CD4-positive, alpha-beta T cell treated with Interleukin-21 for 1 hour (primary cell): ENCODE data around the gene NGDN.
"Not testable (repeated sequence)": the region's sequence is repeated elsewhere in the genome, so short reads cannot be mapped to it uniquely, and the experiment has no call there.

Experiments
- DNase-seq: peaks from one replicate; pipeline ENCODE4 v3.0.0-alpha.2; 2020

NGDN gene, protein sequence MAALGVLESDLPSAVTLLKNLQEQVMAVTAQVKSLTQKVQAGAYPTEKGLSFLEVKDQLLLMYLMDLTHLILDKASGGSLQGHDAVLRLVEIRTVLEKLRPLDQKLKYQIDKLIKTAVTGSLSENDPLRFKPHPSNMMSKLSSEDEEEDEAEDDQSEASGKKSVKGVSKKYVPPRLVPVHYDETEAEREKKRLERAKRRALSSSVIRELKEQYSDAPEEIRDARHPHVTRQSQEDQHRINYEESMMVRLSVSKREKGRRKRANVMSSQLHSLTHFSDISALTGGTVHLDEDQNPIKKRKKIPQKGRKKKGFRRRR

DNA sequence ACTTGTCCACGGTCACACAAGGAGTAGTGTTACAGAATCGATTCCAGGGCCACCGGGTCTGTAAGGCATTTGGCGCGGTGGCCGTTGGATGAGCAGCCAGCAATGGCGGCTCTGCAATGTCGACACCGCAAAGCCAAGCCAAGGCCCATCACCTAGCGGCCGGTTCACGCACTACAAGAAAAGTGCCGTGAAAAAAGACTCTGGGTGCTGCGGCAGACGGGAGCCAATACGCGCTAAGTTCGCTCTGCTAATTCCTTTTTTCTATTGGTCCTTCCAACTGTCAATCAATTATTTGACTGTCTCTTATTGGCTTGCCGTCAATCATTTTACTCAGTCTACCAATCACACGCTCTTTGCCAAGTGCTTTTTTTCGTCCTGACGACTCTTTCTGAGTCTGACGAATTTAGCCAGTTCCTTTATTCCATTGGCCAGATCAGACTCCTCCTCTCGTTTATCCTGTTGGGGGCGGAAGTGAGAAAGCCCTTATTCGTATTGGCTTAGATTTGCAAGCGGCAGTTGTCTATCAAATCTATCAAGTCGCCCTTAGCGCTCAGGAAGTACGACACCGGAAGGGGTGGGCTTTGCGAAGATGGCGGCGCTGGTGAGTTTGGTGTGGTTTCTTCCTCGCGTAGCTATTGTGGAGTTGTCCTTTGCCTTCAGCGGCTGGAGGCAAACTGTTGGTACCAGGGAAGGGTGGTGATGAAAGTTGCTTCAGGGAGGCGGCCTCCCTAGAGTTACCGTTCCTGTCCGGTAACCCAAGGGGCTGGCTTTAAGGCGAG lies at the start of gene NGDN:
Gene NGDN (plus strand): TSS at position 577 of the 779 bp plus-strand sequence. CDS start 13 bp downstream, at position 590.
- DNase-seq: peak; percentile 99

DNA sequence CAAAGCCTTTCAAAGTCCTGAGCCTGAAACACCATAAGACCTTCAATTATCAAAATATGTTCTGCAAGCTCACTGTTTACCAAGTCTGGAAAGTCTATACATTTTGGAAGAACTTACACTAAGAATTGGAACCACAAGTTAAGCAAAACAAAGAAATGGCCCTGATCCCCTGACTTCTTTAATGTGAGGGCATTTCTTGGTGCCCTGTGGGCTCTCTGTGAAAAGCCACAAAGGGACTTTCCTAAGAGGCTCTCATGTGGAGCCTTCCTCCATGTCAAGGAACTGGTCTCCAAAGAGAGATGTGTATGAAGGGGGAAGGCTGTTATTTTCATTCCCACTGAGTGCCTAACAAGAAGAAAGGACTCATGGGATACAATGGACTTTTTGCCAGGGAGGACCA lies 47.9 kb upstream of the NGDN start:
- no peak for DNase-seq

DNA sequence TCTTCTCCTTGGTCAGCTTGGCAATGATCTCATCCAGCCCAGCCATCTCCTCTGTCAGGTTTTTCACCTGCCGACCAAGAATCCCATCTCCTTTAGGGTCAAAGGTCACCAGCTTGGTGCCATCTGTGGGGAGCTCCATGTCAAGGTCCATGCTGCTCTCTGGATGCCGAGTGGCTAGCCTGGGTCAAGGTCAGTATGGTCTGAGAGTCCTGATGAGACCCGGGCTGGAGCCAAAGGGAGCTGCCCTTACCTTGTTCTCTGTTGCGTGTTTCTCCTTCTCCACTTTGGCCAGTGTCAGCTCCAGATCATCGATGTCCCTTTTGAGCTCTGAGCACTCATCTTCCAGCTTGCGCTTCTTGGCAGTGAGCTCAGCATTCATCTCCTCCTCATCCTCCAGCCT lies 45.8 kb upstream of the NGDN start:
- DNase-seq: no peak

DNA sequence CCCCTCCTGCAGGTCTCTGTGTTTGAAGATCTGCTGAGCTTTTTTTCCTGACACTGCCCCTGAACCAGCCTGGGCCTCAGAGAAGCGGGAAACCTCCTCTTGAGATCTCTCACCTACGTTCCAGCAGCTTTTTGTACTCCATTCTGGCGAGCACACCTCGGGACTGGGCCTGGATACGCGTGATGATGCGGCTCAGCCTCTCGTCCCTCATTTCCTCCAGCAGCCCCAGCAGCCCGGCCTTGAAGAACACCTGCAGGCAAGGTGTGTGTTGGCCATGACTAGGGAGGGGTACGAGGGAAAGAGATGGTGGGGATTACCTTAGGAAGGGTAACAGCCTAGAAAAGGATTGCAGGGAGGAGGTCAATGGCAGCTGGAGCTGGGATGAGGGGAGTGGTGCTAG lies 44.3 kb upstream of the NGDN start:
- DNase-seq: no peak

DNA sequence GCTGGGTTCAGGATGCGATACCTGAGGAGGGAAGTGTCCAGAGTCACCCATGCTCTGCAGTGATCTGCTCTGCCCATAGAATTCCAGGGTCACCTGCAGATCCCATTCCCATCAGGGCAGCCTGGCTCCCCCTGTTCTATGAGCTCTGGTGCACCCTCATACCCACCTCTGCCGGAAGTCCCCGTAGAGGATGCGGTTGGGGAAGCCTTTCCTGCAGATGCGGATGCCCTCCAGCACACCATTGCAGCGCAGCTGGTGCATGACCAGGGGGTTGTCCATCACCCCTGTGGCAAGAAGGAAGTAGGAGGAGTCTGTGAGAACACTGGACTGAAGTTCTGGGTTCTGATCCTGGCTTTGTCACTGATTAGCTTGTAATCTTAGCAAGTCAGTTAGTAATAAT lies 43.7 kb upstream of the NGDN start:
- DNase-seq: not testable (repeated sequence)

DNA sequence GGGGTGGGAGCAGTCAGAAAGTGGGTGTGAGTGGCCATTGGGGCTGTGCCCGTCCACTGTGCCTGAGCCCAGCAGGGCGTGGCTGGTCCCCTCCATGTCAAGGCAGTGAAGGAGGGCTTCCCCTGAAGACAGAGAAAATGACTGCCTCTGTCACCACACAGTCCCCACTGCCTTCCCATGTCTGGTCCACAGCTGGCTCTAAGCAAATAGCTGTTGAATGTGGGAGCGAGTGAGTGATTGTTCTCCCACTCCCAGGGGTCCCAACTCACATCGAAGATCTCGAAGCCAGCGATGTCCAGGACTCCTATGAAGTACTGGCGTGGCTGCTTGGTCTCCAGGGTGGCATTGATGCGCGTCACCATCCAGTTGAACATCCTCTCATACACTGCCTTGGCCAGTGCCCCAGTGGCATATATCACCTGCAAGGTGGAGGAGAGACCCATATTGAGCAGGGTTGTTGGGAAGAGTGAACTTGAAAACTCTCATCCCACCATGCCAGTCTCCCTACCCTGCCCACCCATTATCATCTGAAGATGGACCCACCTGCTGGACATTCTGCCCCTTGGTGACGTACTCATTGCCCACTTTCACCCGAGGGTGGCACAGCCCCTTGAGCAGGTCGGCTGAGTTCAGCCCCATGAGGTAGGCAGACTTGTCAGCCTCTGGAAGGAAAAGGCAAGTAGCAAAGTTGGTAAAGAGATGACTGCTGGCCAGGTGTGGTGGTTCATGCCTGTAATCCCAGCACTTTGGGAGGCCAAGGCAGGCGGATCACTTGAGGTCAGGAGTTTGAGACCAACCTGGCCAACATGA lies 40.6 kb upstream of the NGDN start:
- no peak for DNase-seq

DNA sequence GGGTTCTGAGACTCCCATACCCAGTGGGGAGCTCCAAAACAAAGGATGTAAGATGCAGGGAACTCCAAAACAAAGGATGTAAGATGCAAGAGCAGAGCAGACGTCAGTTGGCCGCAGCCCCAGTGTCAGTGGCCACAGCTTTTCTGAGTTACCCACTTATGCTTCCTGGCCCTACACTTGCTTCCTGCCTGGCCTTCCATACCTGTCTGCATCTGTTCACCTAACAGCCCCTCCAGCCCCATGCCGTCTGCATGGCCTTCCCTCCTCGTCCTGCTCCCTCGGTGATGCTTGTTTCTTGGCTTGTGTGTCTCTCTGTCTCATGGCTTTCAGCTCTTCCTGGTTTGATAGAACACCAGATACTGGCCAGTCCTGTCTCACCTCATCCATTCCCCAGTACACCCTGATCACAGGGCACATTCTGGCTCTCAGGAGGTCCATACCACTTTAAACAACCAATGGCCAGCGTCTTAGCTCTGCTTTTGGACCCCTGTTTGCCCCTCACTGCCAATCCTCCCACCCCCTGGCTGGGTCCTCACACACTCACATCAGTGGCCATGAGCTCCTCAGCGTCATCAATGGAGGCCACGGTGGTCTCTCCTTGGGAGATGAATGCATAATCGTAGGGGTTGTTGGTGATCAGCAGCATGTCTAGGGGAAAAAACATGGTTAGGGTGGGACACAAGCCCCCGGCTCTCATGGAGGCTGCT lies 39.3 kb upstream of the NGDN start:
- DNase-seq: no peak

DNA sequence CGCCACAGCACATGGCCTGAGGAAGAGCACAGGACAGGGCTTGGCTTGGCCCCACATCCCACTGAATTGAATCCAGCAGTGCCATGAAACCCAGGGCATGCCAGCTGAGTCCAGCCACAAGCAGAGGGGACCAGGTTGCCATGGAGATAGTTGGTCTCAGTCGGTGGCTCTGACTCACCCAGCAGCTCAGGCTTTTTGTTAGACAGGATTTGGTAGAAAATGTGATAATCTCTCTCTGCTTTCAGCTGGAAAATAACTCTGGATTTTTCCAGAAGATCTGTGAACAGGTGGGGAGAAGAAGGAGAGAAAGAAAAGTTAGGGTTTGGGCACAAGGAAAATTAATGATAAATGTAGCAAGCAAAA lies 38.8 kb upstream of the NGDN start:
- no peak for DNase-seq

DNA sequence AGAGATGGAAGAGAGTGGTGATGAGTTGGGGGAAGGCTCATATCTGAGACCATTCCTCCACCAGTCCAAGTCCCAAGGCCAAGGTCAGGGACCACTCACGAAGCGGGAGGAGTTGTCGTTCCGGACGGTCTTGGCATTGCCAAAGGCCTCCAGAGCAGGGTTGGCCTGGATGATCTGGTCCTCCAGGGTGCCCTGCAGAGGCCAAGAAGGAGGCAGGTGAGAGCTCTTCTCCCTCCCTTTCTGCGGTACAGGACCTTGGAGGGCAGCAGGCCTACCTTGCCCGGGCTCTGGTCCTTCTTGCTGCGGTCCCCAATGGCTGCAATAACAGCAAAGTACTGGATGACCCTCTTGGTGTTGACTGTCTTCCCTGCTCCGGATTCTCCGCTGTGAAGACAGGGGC lies 38.0 kb upstream of the NGDN start:
- DNase-seq: no peak

DNA sequence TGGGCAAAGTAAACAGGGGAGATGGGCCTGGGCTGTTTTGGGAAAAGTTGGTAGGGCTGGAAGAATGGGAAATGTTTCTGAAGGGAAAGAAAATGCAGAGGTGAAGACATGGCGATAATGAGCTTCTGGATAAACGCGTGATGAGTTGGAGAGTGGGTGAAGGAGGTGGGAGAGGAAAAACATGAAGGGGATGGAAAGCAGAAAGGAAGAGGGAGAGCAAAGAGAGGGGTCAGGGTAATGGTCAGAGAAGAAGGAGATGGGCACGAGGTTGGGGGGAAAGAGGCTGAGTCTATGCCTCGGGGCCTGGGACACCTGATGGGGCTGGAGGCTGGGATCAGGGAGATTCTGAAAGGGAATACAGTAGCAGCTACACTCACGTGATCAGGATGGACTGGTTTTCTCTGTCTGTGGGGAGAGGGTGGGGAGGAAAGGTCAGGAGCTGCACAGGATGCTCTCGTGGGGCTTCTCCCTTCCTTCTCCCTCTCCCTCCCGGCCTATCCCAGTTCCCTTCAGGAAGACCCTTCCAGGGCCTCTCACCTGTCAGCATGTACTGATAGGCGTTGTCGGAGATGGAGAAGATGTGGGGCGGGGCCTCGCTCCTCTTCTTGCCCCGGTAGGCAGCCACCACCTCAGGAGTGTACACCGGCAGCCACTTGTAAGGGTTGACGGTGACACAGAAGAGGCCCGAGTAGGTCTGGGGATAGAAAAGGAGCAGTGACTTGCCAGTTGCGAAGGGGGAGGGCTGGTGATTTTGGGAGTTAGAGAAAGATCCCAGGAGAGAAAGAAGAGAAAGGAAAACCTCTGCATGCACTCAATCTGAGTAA lies 37.2 kb upstream of the NGDN start:
- DNase-seq: no peak

DNA sequence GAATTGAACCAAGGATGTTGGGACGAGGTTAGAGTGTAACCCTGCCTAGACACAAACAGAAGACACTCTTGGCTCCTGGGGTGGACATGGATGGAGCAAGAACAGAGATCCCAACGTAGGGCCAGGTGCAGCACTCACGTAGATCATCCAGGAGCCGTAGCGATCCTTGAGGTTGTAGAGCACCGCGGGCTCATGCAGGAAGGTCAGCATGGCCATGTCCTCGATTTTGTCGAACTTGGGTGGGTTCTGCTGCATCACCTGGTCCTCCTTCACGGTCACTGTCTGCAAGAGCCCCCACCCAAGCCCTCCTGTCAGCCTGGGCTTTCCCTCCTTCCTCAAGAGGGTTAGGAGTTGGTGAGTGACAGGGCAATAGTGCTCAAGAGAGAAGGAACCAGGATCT lies 36.6 kb upstream of the NGDN start:
- no peak for DNase-seq

DNA sequence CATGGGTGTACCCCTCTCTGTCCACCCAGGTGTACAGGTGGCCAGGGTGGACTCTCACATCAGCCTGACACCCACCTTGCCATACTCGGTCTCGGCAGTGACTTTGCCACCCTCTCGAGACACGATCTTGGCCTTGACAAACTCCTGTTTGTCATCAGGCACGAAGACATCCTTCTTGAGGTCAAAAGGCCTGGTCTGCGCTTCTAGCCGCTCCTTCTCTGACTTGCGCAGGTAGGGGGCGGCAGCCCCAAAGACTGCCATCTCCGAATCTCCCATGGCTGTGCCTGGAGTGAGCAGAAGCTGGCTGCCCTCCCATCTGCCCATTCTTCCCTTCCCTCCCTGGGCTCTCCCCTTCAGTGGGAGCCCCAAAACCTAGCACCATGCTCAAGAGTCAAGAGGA lies 36.0 kb upstream of the NGDN start:
- no peak for DNase-seq

DNA sequence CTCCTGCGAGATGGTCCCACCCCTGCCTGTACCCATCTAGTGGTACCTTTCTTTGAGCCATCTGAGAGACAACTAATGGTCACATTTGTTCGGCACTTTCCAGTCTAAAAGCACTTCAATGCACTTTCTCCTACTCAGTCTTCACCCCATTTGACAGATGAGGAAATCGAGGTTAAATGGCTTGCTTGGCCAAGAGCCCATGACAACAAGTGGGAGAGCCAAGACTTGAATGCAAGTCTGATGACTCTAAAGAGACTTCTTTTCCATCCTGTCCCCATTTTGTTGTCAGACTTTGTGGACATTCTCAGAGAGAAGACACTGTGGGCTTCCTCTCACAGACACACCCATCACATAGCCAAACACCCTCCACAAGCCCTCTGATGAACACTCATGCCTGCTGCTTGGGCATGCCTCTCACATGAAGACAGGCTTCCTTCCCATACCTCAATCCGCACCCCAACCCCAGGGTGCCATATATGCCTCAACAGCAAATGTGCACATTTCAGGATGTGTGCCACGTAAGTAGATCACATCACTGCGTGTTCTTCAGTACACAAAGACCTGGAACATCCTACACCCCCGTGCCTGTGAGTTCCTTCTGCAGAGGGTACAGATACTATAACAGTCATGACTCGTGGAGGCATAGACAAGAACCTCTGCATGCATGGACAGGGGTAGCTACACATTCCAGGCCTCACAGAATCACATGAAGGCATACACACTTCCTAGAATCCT lies 34.8 kb upstream of the NGDN start:
- no peak for DNase-seq

DNA sequence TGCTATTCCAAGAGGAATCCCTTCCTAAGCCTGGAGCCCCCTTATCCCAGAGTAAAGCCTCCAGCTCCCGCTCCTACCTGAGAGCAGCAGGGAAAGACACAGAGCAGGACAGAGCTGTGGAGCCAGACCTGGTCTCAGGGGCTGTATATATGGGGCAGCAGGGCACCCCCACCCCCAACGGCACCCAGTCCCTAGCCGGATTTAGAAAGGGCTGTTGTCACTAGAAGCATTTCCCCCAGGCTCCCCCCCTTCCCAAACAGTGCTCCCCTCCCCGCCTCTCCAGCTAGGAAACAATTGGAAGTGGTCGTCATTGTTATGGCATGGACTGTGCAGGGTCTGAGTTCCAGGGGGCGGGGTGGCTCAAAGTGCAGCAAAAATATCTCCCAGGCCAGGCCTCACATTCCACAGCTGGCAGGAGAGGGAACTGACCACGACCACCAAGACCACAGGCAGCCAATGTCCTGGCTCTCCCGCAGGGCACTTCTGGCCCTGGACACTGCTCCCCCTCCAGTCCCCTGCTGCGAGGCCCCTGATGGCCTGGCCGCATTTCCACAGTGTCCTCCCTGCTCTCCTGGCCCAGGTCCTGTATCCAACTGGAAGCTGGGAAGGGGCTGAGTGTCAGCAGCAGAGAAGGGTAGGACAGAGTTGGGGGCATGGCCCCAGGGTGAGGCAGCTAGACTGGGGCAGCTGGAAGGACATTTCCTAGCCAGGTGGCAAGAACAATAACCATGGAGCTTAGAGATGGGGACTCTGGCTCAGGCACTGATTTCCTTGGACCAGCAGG lies 33.8 kb upstream of the NGDN start, which contains the start of gene MYH7:
Gene MYH7 (minus strand): TSS at position 118 of the 784 bp plus-strand sequence. CDS start 1,928 bp downstream, outside the sequence.
- DNase-seq: no peak

DNA sequence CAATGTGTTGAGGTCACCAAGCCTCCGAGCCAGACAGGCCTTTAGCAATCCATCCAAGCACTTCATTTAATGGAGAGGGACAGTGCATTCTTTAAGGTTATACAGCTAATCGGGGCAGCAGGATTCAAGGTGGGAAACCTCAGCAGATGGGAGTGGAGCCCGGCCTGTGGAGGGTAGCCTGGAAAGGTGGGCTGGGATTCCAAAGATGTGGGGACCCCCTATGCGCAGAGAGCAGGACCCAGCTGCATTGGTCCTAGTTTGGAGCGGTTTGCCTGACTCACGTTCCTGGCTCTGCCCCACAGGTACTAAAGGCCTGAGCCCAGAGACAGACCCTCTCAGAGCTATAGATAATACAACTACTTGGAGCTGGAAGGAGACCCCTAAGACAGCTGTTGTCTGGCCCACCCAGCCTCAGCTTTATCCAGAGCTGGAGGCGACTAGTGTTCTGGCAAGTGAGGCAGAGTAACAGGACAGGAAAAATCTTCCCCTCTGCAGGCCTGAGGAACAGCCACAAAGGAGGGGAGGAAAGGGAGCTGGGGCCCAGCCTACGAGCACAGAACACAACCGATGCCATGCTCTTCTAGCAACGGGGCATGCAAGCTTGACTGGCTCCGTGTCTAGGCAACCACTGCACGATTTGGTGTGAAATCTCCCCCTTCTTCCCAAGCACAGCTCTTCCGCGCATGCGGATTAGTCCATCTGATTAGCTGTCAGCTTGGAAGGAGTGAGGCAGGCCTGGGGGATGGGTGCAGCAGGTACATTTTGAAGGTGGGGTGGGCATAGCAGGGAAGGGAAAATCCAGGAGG lies 33.0 kb upstream of the NGDN start:
- DNase-seq: no peak

DNA sequence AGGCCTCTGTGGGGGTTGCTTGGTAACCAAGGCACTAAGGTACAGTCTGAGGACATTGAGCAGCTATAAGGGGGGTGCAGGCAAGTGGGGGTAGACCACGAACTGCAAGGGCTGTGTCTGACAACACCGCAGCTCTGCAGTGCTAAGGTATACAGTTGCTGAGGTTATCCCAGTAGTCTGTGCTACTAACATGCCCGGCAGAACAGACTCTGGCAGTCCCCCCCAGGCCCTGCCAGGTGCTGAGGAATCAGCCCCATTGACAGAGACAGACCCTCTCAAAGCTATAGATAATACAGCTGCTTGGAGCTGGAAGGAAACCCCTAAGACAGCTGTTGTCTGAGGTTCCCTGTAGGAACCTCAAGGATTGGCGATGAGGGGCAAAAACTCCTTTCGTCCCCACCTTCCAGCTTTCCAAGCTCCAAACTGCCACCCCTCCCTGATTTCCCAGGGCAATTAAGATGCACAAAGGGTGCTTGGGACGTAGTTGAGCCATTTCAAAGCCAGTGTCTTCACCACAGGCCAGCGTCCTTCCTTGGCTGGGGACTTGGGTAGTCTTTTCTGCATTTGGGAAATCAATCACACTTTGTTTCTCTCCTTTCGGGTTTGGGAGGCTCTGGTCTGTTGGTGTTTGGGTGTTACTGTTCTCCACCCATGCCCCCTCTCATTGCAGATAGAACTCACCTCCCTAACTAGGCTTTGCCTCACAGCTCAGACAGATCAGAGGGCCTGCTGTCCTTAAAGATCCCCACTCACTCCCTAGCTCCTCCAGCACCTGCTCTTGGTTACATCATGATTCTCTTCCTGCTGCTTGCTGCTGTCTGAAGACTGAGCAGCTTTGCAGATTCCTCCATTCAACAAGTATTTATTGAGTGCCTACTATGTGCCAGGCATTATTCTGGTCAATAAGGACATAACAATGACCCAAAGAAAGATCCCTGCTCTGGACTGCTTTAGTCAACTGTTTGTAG lies 32.1 kb upstream of the NGDN start:
- DNase-seq: no peak

DNA sequence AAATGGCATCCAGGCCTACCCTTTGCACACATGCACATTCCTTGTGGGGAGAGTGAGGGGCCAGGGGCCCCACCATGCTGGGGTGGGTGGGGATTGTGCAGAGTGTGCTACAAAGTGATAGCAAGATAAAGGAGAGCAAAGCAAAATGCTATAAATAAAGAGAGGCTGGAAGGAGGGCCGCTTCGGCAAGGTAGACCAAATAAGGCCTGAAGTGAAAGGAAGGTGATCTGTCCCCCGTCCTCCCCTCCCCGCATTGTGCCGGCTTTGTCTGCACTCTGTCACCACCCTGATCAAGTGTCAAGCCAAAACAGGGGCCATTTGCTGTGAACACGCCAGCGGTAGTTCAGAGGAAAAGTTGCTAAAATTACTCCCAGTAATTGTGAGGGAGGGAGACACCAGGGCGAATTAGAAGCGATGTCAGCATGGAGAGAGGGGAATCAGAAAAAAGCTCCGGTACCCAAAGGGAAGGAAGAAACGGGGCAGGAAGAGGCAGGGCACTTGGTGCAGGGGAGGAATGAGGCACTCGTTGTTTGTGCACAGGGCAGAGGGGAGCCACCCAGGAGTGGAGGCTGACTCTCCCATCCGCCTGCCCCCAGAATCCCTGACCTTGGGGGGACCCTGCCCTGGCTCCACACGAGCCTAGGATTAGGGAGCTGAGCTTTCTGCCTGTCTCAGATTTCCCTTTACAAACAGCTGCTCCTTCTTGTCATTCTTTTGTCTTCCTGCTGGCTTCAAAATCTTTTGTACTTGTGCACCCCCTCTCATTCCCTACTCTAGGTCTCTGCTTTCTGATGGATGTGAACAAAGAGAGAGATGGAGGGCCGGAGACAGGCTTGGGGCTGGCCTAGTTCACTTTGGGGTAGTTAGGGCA lies 31.2 kb upstream of the NGDN start:
- no peak for DNase-seq
